RWPE2 (cell line): ENCODE results near the gene TOMM34.

Source experiments
- ATAC-seq: fragments of 200-7000 bp; cut with Tn5 transposase; 3 replicates; pipeline ENCODE4 v1.9.1; 2021; ENCODE audit warnings: low read depth
- DNase-seq: peaks from one replicate; pipeline ENCODE4 v3.0.0-alpha.2; 2020; ENCODE audit warnings: low spot score
- H3K27ac ChIP-seq: fragments of 450-650 bp; 2 replicates; pipeline ENCODE4 v1.5.1; 2017; ENCODE audit warnings: mild to moderate bottlenecking; ENCODE audit not compliant: poor library complexity, severe bottlenecking
- H3K27me3 ChIP-seq: fragments of 250-450 bp; sonication (Bioruptor Pico); 2 replicates; pipeline ENCODE4 v1.5.1; 2021; ENCODE audit warnings: mild to moderate bottlenecking, moderate library complexity; ENCODE audit not compliant: insufficient read depth, poor library complexity, severe bottlenecking
- H3K36me3 ChIP-seq: fragments of 250-450 bp; sonication (Bioruptor Pico); 2 replicates; pipeline ENCODE4 v1.5.1; 2020; ENCODE audit warnings: low read depth, mild to moderate bottlenecking, moderate library complexity
- H3K4me1 ChIP-seq: fragments of 250-450 bp; sonication (Bioruptor Pico); 2 replicates; pipeline ENCODE4 v1.5.1; 2021; ENCODE audit warnings: mild to moderate bottlenecking, moderate library complexity; ENCODE audit not compliant: insufficient read depth, poor library complexity, severe bottlenecking
- H3K4me3 ChIP-seq: fragments of 250-450 bp; sonication (Bioruptor Pico); 2 replicates; pipeline ENCODE4 v1.5.1; 2021; ENCODE audit warnings: mild to moderate bottlenecking, moderate library complexity; ENCODE audit not compliant: severe bottlenecking
- H3K9me3 ChIP-seq: fragments of 250-450 bp; sonication (Bioruptor Pico); 2 replicates; pipeline ENCODE4 v1.5.1; 2021; ENCODE audit warnings: mild to moderate bottlenecking, moderate library complexity; ENCODE audit not compliant: severe bottlenecking
- CTCF ChIP-seq: fragments of 450-650 bp; IDR thresholded peaks from one replicate; pipeline ENCODE4 v1.5.1; 2017; ENCODE audit warnings: mild to moderate bottlenecking, moderate library complexity; ENCODE audit not compliant: poor library complexity, severe bottlenecking

Gene TOMM34

GRCh38 chr20:44948107-44948506 is 12.1 kb downstream of the TOMM34 start:
- Histone ChIP-seq H3K9me3 (no peaks in the 10 kb centered on the region), H3K36me3 (peaks cover 100% of the 10 kb centered on the region), H3K4me3 (no peak overlapping the region), H3K4me1 (no peaks in the 10 kb centered on the region), H3K27me3 (no peaks in the 10 kb centered on the region), H3K27ac (no peak overlapping the region)
- ATAC-seq, result no peak
- DNase-seq, result peak; percentile 57
- TF ChIP-seq CTCF, result no peak

- DNase-seq (peak; percentile 33), ATAC-seq (no peak)
- Histone ChIP-seq H3K27ac (no peak overlapping the region), H3K27me3 (no peaks in the 10 kb centered on the region), H3K4me3 (no peak overlapping the region), H3K9me3 (no peaks in the 10 kb centered on the region), H3K36me3 (peaks cover 100% of the 10 kb centered on the region), H3K4me1 (no peaks in the 10 kb centered on the region)
- no peak for TF ChIP-seq CTCF
Observed at GRCh38 chr20:44946271-44946852, 13.8 kb downstream of the TOMM34 start.

- DNase-seq (no peak), ATAC-seq (no peak)
- Histone ChIP-seq H3K36me3 (peaks cover 100% of the 10 kb centered on the region), H3K4me1 (no peaks in the 10 kb centered on the region), H3K27me3 (no peaks in the 10 kb centered on the region), H3K9me3 (no peaks in the 10 kb centered on the region), H3K4me3 (no peak overlapping the region), H3K27ac (no peak overlapping the region)
- TF ChIP-seq CTCF, result no peak
Observed at GRCh38 chr20:44945261-44945660, 14.9 kb downstream of the TOMM34 start.

- no peak overlapping the region for H3K4me3 ChIP-seq
- DNase-seq (no peak), ATAC-seq (no peak)
- H3K27ac ChIP-seq, result no peak overlapping the region
- peaks cover 94% of the 10 kb centered on the region for H3K36me3 ChIP-seq
- TF ChIP-seq CTCF, result no peak
- H3K4me1 ChIP-seq, result no peaks in the 10 kb centered on the region
- no peaks in the 10 kb centered on the region for H3K27me3 ChIP-seq
- H3K9me3 ChIP-seq, result no peaks in the 10 kb centered on the region
Observed at GRCh38 chr20:44943828-44944227, 16.4 kb downstream of the TOMM34 start.

DNA sequence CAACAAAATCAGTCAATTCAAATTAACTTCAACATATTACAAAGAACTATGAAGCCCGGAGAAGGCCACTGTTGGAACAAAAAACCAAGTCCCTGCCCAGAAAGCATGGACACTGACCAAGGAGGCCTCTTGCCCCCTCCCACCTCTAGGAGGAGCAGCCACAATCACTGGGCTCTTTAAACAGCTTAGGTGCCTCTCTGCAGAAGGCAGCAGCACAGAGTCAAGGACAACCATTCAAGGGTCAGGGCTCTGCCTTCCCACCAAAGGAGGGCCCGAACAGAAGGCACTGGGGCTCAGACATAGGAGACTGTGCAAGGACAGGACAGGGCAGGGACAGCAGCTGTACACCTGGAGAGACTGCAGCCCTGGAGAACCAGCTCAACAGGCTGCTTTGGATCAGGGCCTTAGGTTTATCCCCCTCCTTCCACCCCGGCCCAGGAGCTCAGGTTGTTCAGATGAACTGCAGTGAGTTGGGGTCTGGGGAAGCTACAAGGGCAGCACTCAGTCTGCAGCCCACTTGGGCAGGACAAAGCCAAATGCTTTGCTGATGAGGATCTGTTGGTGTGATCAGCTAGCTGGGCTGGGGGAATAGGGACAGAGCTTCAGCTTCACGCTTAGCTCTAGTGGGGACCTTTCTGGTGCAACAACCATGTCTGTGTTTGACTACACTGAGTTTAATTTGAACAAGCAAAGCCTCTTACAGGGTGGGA is 17.8 kb downstream of the TOMM34 start:
- peak; percentile 37 for TF ChIP-seq CTCF
- ATAC-seq (peak; percentile 41), DNase-seq (no peak)
- Histone ChIP-seq H3K4me3 (no peak overlapping the region), H3K4me1 (no peaks in the 10 kb centered on the region), H3K27me3 (no peaks in the 10 kb centered on the region), H3K9me3 (no peaks in the 10 kb centered on the region), H3K27ac (no peak overlapping the region), H3K36me3 (peaks cover 93% of the 10 kb centered on the region)
